SK-N-SH treated with all-trans-retinoic acid at 6 μM for 48 hours (cell line): ENCODE measurements around the gene CYP46A1.
A peak's percentile ranks its signal among the peaks of the same experiment; 100 is the strongest.

ENCODE experiments used
- ATAC-seq: fragments of 200-7000 bp; cut with Tn5 transposase; 3 replicates; pipeline ENCODE4 v1.9.1; 2020; ENCODE audit warnings: mild to moderate bottlenecking, moderate library complexity
- ARNTL ChIP-seq: fragments of 450-650 bp; formaldehyde crosslinking; IDR thresholded peaks from 2 replicates; pipeline ENCODE4 v1.5.0; 2020; ENCODE audit warnings: low read depth, mild to moderate bottlenecking, moderate library complexity, borderline replicate concordance
- BACH2 ChIP-seq: fragments of 250-450 bp; sonication (Bioruptor Pico); IDR thresholded peaks from 2 replicates; pipeline ENCODE4 v1.9.0; 2021; ENCODE audit warnings: mild to moderate bottlenecking, borderline replicate concordance
- CREB5 ChIP-seq: fragments of 250-450 bp; sonication (Bioruptor Pico); IDR thresholded peaks from 2 replicates; pipeline ENCODE4 v1.5.1; 2020; ENCODE audit warnings: low read depth, mild to moderate bottlenecking, moderate library complexity
- CSDC2 ChIP-seq: fragments of 250-450 bp; sonication (Bioruptor Pico); IDR thresholded peaks from 2 replicates; pipeline ENCODE4 v1.5.0; 2020; ENCODE audit warnings: mild to moderate bottlenecking, moderate library complexity
- ESRRG ChIP-seq: fragments of 250-450 bp; sonication (Bioruptor Pico); IDR thresholded peaks from 2 replicates; pipeline ENCODE4 v1.6.1; 2021; ENCODE audit warnings: mild to moderate bottlenecking
- GLIS3 ChIP-seq: fragments of 250-450 bp; sonication (Bioruptor Pico); IDR thresholded peaks from 2 replicates; pipeline ENCODE4 v1.5.0; 2020; ENCODE audit warnings: mild to moderate bottlenecking, moderate library complexity
- ISL1 ChIP-seq: fragments of 250-450 bp; sonication (Bioruptor Pico); IDR thresholded peaks from 2 replicates; pipeline ENCODE4 v2.1.2; 2022; ENCODE audit warnings: mild to moderate bottlenecking, moderate library complexity
- OSR1 ChIP-seq: fragments of 250-450 bp; sonication (Bioruptor Pico); IDR thresholded peaks from 2 replicates; pipeline ENCODE4 v1.8.0; 2022; ENCODE audit warnings: moderate library complexity, mild to moderate bottlenecking, inconsistent platforms
- PATZ1 ChIP-seq: fragments of 250-450 bp; sonication (Bioruptor Pico); IDR thresholded peaks from 2 replicates; pipeline ENCODE4 v1.8.0; 2020; ENCODE audit warnings: mild to moderate bottlenecking, moderate library complexity, borderline replicate concordance
- PPARA ChIP-seq: fragments of 250-450 bp; sonication (Bioruptor Pico); IDR thresholded peaks from 2 replicates; pipeline ENCODE4 v1.5.0; 2020; ENCODE audit warnings: mild to moderate bottlenecking, borderline replicate concordance
- RARB ChIP-seq: fragments of 250-450 bp; sonication (Bioruptor Pico); IDR thresholded peaks from 2 replicates; pipeline ENCODE4 v1.8.0; 2021; ENCODE audit warnings: mild to moderate bottlenecking, moderate library complexity
- SNAI2 ChIP-seq: fragments of 250-450 bp; sonication (Bioruptor Pico); IDR thresholded peaks from 2 replicates; pipeline ENCODE4 v1.5.0; 2020; ENCODE audit warnings: mild to moderate bottlenecking, moderate library complexity
- TCF4 ChIP-seq: fragments of 250-450 bp; sonication (Bioruptor Pico); IDR thresholded peaks from 2 replicates; pipeline ENCODE4 v1.8.0; 2021; ENCODE audit warnings: mild to moderate bottlenecking, moderate library complexity, borderline replicate concordance
- TOX ChIP-seq: fragments of 250-450 bp; sonication (Bioruptor Pico); IDR thresholded peaks from 2 replicates; pipeline ENCODE4 v1.8.0; 2021; ENCODE audit warnings: mild to moderate bottlenecking, moderate library complexity, borderline replicate concordance
- ZC3H10 ChIP-seq: fragments of 250-450 bp; sonication (Bioruptor Pico); IDR thresholded peaks from 2 replicates; pipeline ENCODE4 v1.5.1; 2021; ENCODE audit warnings: mild to moderate bottlenecking, moderate library complexity
- ZFP3 ChIP-seq: fragments of 250-450 bp; sonication (Bioruptor Pico); IDR thresholded peaks from 2 replicates; pipeline ENCODE4 v1.5.0; 2020; ENCODE audit warnings: mild to moderate bottlenecking, moderate library complexity
- ZNF565 ChIP-seq: fragments of 450-650 bp; formaldehyde crosslinking; conservative IDR thresholded peaks from 2 replicates; pipeline ENCODE4 v1.5.0; 2020; ENCODE audit warnings: low read depth, mild to moderate bottlenecking, moderate library complexity
- ZNF70 ChIP-seq: fragments of 450-650 bp; formaldehyde crosslinking; IDR thresholded peaks from 2 replicates; pipeline ENCODE4 v1.5.0; 2020; ENCODE audit warnings: mild to moderate bottlenecking, moderate library complexity
- ZNF8 ChIP-seq: fragments of 450-650 bp; formaldehyde crosslinking; IDR thresholded peaks from 2 replicates; pipeline ENCODE4 v1.5.0; 2020; ENCODE audit warnings: mild to moderate bottlenecking, moderate library complexity
- TF ChIP-seq, protein P1 (sequence below): fragments of 250-450 bp; sonication (Bioruptor Pico); IDR thresholded peaks from 2 replicates; pipeline ENCODE4 v1.5.1; 2021; ENCODE audit warnings: mild to moderate bottlenecking, moderate library complexity
- TF ChIP-seq, protein P2 (sequence below): fragments of 250-450 bp; sonication (Bioruptor Pico); IDR thresholded peaks from 2 replicates; pipeline ENCODE4 v1.5.0; 2020; ENCODE audit warnings: mild to moderate bottlenecking, moderate library complexity
- TF ChIP-seq, protein P3 (sequence below): fragments of 250-450 bp; sonication (Bioruptor Pico); IDR thresholded peaks from 2 replicates; pipeline ENCODE4 v1.8.0; 2021; ENCODE audit warnings: low read depth, mild to moderate bottlenecking, moderate library complexity, borderline replicate concordance

The CYP46A1 gene

DNA sequence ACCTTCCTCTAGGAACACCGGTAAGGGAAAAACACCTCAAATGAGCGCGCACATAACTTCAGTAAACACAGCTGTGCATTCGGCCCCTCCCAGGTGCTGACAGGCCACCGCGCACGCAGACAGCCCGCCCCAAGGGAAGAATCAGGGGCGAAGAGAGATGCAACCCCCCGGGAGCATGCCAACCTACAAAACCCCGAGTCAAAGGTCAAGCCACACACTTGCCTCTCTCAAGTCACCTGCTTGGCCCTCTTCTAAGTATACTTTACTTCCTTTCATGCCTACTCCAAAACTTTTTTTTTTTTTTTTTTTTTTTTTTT lies 2.3 kb upstream of the CYP46A1 start:
- TF ChIP-seq PATZ1 (CRISPR knock-in tag) = no peak
- TF ChIP-seq RARB (CRISPR knock-in tag) = no peak
- no peak for TF ChIP-seq BACH2
- TF ChIP-seq, protein P1, sequence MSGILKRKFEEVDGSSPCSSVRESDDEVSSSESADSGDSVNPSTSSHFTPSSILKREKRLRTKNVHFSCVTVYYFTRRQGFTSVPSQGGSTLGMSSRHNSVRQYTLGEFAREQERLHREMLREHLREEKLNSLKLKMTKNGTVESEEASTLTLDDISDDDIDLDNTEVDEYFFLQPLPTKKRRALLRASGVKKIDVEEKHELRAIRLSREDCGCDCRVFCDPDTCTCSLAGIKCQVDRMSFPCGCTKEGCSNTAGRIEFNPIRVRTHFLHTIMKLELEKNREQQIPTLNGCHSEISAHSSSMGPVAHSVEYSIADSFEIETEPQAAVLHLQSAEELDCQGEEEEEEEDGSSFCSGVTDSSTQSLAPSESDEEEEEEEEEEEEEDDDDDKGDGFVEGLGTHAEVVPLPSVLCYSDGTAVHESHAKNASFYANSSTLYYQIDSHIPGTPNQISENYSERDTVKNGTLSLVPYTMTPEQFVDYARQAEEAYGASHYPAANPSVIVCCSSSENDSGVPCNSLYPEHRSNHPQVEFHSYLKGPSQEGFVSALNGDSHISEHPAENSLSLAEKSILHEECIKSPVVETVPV = no peak
- TF ChIP-seq OSR1 (CRISPR knock-in tag) = no peak
- no peak for TF ChIP-seq ZFP3 (CRISPR knock-in tag)
- TF ChIP-seq ZNF8 = no peak
- no peak for TF ChIP-seq TCF4 (CRISPR knock-in tag)
- TF ChIP-seq, protein P2, sequence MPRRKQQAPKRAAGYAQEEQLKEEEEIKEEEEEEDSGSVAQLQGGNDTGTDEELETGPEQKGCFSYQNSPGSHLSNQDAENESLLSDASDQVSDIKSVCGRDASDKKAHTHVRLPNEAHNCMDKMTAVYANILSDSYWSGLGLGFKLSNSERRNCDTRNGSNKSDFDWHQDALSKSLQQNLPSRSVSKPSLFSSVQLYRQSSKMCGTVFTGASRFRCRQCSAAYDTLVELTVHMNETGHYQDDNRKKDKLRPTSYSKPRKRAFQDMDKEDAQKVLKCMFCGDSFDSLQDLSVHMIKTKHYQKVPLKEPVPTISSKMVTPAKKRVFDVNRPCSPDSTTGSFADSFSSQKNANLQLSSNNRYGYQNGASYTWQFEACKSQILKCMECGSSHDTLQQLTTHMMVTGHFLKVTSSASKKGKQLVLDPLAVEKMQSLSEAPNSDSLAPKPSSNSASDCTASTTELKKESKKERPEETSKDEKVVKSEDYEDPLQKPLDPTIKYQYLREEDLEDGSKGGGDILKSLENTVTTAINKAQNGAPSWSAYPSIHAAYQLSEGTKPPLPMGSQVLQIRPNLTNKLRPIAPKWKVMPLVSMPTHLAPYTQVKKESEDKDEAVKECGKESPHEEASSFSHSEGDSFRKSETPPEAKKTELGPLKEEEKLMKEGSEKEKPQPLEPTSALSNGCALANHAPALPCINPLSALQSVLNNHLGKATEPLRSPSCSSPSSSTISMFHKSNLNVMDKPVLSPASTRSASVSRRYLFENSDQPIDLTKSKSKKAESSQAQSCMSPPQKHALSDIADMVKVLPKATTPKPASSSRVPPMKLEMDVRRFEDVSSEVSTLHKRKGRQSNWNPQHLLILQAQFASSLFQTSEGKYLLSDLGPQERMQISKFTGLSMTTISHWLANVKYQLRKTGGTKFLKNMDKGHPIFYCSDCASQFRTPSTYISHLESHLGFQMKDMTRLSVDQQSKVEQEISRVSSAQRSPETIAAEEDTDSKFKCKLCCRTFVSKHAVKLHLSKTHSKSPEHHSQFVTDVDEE = no peak
- TF ChIP-seq ZNF565 (CRISPR knock-in tag) = no peak
- no peak for TF ChIP-seq CSDC2
- no peak for TF ChIP-seq PPARA (CRISPR knock-in tag)
- no peak for TF ChIP-seq ISL1 (CRISPR knock-in tag)
- no peak for TF ChIP-seq SNAI2 (CRISPR knock-in tag)
- TF ChIP-seq ARNTL (CRISPR knock-in tag) = no peak
- no peak for TF ChIP-seq CREB5
- TF ChIP-seq, all 23 proteins: peak for 0
- no peak for ATAC-seq

DNA sequence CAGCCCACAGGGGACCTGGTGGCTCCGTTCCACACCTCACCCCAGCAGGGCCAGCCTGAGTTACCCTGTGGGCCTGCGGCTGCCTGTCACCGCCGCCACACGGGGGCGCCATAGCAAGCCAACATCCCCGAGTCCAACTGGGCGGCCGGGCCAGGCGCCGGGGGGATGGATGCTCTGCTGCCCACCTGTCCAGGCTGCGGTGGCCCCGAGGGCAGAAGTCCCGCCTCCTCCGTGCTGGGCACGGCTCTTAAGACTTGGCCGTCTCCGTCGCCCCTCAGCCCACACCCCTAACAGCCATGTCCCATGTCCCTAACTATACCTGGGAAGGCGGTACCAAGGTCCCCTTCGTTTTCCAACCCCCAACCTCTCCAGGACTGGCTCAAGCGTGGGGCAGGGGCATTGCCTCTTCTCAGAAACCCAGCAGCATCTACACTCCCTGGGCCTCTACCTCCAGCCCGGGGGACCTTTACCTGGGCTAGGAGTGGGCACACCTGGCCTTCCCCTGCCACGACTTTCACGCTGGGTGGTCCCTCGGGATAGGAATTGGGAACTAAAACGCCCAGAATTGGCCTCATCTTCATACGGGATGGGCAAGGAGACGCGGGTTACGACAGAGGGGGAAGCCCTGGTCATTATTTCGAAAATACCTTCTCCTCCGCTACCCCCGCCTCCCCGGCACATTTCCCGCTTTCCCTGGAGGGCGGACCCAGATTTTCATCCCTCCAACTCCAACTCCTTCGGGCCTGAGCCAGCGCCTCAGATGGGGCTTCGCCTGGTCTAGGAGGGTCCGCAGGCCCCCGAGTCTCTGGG lies 1.1 kb upstream of the CYP46A1 start:
- ATAC-seq = peak; percentile 83

DNA sequence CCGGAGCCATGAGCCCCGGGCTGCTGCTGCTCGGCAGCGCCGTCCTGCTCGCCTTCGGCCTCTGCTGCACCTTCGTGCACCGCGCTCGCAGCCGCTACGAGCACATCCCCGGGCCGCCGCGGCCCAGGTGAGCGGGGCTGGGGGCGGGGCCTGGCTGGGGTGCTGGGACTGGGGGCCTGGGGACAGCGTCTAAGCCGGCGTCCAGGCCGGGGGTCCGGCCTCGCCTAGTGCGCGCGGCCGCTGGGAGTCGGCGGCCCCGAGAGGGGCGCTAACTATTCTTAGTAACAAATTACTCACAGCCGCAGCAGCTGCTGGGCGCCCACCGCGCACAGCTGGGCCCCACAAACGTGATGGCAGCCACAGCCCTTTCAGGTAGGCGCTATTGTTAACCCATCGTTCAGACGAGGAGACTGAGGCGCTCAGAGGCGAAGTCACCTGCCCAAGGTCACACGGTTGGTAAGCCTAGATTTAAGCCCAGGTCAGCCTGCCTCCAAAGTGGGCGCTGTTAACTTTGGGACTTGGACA lies 374 bp downstream of the CYP46A1 start:
- TF ChIP-seq RARB (CRISPR knock-in tag) (no peak), SNAI2 (CRISPR knock-in tag) (no peak), BACH2 (no peak), GLIS3 (CRISPR knock-in tag) (no peak), PPARA (CRISPR knock-in tag) (no peak)
- ATAC-seq = no peak

More for the DNA sequence above, 1.1 kb upstream of the CYP46A1 start:
- TF ChIP-seq ZFP3 (CRISPR knock-in tag) = no peak
- no peak for TF ChIP-seq ARNTL (CRISPR knock-in tag)
- TF ChIP-seq ESRRG = no peak

- TF ChIP-seq TOX (CRISPR knock-in tag) (no peak), PPARA (CRISPR knock-in tag) (no peak)
- ATAC-seq = no peak
Measured at GRCh38 chr14:99685151-99685591, 1.1 kb downstream of the CYP46A1 start.

GRCh38 chr14:99685596-99685995 lies 1.5 kb downstream of the CYP46A1 start:
- ATAC-seq = no peak
- TF ChIP-seq, protein P3, sequence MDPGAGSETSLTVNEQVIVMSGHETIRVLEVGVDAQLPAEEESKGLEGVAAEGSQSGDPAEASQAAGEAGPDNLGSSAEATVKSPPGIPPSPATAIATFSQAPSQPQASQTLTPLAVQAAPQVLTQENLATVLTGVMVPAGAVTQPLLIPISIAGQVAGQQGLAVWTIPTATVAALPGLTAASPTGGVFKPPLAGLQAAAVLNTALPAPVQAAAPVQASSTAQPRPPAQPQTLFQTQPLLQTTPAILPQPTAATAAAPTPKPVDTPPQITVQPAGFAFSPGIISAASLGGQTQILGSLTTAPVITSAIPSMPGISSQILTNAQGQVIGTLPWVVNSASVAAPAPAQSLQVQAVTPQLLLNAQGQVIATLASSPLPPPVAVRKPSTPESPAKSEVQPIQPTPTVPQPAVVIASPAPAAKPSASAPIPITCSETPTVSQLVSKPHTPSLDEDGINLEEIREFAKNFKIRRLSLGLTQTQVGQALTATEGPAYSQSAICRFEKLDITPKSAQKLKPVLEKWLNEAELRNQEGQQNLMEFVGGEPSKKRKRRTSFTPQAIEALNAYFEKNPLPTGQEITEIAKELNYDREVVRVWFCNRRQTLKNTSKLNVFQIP (CRISPR knock-in tag) = no peak
- no peak for TF ChIP-seq CSDC2
- TF ChIP-seq ISL1 (CRISPR knock-in tag) = no peak
- TF ChIP-seq ZC3H10 (CRISPR knock-in tag) = no peak
- TF ChIP-seq ARNTL (CRISPR knock-in tag) = no peak
- TF ChIP-seq ZNF70 (CRISPR knock-in tag) = no peak
- no peak for TF ChIP-seq GLIS3 (CRISPR knock-in tag)
- TF ChIP-seq PATZ1 (CRISPR knock-in tag) = no peak
- no peak for TF ChIP-seq RARB (CRISPR knock-in tag)
- no peak for TF ChIP-seq ZFP3 (CRISPR knock-in tag)
